HG03469 (cell line): Measurements from ENCODE around the gene CACNA1B.
"Not testable (repeated sequence)": the region's sequence is repeated elsewhere in the genome, so short reads cannot be mapped to it uniquely, and the experiment has no call there.

ENCODE experiments used
- ATAC-seq: cut with Tn5 transposase; IDR thresholded peaks from one replicate; pipeline ENCODE4 v1.9.1; 2021; ENCODE audit warnings: mild to moderate bottlenecking, moderate library complexity, moderate number of reproducible peaks; ENCODE audit not compliant: unreplicated experiment

The CACNA1B gene

GRCh38 chr9:137877506-137878122, at the start of gene CACNA1B:
Gene CACNA1B, plus strand, starts transcription at chr9:137877782. Its CDS starts 152 bp downstream, at chr9:137877934.
- not testable (repeated sequence) for ATAC-seq

- ATAC-seq, result no peak
These were observed 49.6 kb upstream of the CACNA1B start for GRCh38 chr9:137827908-137828526.

- no peak for ATAC-seq
These were observed 48.9 kb upstream of the CACNA1B start for GRCh38 chr9:137828527-137829259.

- ATAC-seq, result no peak
These were observed 48.2 kb upstream of the CACNA1B start for GRCh38 chr9:137829260-137829996.

GRCh38 chr9:137832191-137832700, 45.3 kb upstream of the CACNA1B start:
- no peak for ATAC-seq

GRCh38 chr9:137832830-137833590, 44.6 kb upstream of the CACNA1B start:
- no peak for ATAC-seq

GRCh38 chr9:137833721-137834613, 43.6 kb upstream of the CACNA1B start:
- ATAC-seq, result no peak

GRCh38 chr9:137834846-137835546, 42.6 kb upstream of the CACNA1B start:
- ATAC-seq, result no peak

GRCh38 chr9:137836151-137836830, 41.3 kb upstream of the CACNA1B start:
- ATAC-seq, result no peak

GRCh38 chr9:137836831-137837241, 40.7 kb upstream of the CACNA1B start:
- no peak for ATAC-seq

- ATAC-seq, result no peak
These were observed 40.0 kb upstream of the CACNA1B start for GRCh38 chr9:137837345-137838278.

- ATAC-seq, result no peak
These were observed 39.0 kb upstream of the CACNA1B start for GRCh38 chr9:137838576-137838975.

GRCh38 chr9:137843355-137843754, 34.2 kb upstream of the CACNA1B start:
- ATAC-seq, result no peak

GRCh38 chr9:137851516-137852267, 25.9 kb upstream of the CACNA1B start:
- no peak for ATAC-seq

- ATAC-seq, result no peak
These were observed 24.1 kb upstream of the CACNA1B start for GRCh38 chr9:137853392-137853995.

GRCh38 chr9:137860361-137860760, 17.2 kb upstream of the CACNA1B start:
- no peak for ATAC-seq
